Progenitor cell of endocrine pancreas (in vitro differentiated cells): ENCODE data around the gene ADAM8. TPM values are rescaled to one million over a fixed set of nuclear protein-coding genes. Genes with fewer than 3 reads are reported as not detected.

Source experiments
- DNase-seq: peaks from one replicate; pipeline ENCODE4 v3.0.0; 2021; ENCODE audit warnings: low spot score; ENCODE audit not compliant: unreplicated experiment
- H3K27ac Mint-ChIP-seq: 2 replicates; pipeline ENCODE4 v1.8.0; 2021; ENCODE audit warnings: mild to moderate bottlenecking, moderate library complexity, mixed read lengths
- H3K27me3 Mint-ChIP-seq: 2 replicates; pipeline ENCODE4 v1.8.0; 2021; ENCODE audit warnings: mixed read lengths
- H3K36me3 Mint-ChIP-seq: 2 replicates; pipeline ENCODE4 v1.8.0; 2022; ENCODE audit warnings: mixed read lengths; ENCODE audit not compliant: insufficient read depth
- H3K4me1 Mint-ChIP-seq: 2 replicates; pipeline ENCODE4 v1.8.0; 2021; ENCODE audit warnings: low read depth, mixed read lengths
- H3K4me3 Mint-ChIP-seq: 2 replicates; pipeline ENCODE4 v1.8.0; 2021; ENCODE audit warnings: low read depth, mild to moderate bottlenecking, moderate library complexity, mixed read lengths
- H3K9me3 Mint-ChIP-seq: 2 replicates; pipeline ENCODE4 v1.8.0; 2021; ENCODE audit warnings: low read depth, mixed read lengths
- total RNA-seq: library from RNA; stranded (reverse); gene quantifications from 2 replicates; pipeline ENCODE4 v1.2.1, GENCODE V29; 2021
- TF ChIP-seq, protein P1 (sequence below): fragments of 200-600 bp; sonication (generic); IDR thresholded peaks from one replicate; pipeline ENCODE4 v1.5.0; 2021; ENCODE audit warnings: antibody characterized with exemption, mild to moderate bottlenecking; ENCODE audit not compliant: unreplicated experiment

Gene ADAM8
- total RNA-seq, 1 donor from 2014 or later = 16.3 TPM

DNA sequence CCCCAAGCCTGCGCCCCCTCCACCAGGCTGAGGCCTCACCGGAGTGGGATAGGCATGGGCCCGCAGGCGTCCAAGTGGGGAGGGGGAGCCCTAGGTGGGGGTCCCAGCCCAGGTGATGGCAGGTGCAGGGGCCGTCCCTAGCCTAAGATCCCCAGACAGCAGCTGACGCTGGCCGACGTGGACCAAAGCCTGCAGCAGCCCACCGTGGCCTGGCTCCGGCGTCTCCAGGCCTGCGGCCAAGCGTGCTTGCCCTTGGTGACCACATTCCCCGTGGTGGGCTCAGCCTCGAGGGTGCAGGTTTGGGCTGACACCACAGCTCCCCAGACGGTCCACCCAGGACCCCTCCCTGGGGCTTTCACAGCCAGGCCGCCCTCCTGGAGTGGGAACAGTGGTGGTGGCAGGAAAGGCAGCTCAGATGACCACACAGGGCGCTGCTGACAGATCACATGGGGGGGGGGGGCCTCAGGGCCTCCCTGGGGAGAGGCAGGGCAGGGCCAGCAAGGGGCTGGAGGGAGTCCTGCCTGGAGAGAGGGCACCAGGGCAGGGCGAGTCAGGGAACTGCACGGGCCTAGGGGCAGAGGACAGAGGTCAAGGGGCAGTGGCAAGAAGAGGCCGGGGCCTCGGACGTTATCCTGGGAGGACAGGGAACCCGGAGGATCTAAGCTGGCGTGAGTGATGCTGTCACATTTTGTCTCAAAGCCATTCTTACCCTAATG lies 767 bp upstream of the ADAM8 start:
- Mint-ChIP-seq H3K27ac (peak overlapping the region; percentile 96), H3K4me1 (peaks cover 24% of the 10 kb centered on the region), H3K4me3 (peak overlapping the region; percentile 19), H3K27me3 (no peaks in the 10 kb centered on the region), H3K9me3 (no peaks in the 10 kb centered on the region), H3K36me3 (no peaks in the 10 kb centered on the region)
- TF ChIP-seq, protein P1, sequence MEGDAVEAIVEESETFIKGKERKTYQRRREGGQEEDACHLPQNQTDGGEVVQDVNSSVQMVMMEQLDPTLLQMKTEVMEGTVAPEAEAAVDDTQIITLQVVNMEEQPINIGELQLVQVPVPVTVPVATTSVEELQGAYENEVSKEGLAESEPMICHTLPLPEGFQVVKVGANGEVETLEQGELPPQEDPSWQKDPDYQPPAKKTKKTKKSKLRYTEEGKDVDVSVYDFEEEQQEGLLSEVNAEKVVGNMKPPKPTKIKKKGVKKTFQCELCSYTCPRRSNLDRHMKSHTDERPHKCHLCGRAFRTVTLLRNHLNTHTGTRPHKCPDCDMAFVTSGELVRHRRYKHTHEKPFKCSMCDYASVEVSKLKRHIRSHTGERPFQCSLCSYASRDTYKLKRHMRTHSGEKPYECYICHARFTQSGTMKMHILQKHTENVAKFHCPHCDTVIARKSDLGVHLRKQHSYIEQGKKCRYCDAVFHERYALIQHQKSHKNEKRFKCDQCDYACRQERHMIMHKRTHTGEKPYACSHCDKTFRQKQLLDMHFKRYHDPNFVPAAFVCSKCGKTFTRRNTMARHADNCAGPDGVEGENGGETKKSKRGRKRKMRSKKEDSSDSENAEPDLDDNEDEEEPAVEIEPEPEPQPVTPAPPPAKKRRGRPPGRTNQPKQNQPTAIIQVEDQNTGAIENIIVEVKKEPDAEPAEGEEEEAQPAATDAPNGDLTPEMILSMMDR = no peak
- no peak for DNase-seq

DNA sequence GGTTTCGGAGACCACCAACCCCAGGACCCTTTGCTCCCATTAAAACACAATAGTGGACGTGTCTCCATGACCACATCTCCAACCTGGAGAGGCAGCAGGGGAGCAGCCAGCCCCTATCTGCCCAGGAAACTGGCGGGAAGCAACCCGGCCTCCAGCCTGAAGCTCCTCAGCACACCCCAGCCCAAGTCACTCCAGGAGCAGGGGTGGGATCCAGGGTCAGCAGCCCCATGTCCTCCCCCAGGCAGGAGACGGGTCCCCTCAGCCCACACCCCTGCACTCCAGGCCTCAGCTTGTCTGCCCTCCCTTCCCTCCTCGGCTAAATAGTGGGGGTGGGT lies 601 bp downstream of the ADAM8 start:
- no peaks in the 10 kb centered on the region for H3K36me3 Mint-ChIP-seq
- no peak for DNase-seq
- peaks cover 24% of the 10 kb centered on the region for H3K4me1 Mint-ChIP-seq
- H3K27me3 Mint-ChIP-seq = no peaks in the 10 kb centered on the region
- H3K4me3 Mint-ChIP-seq = peak overlapping the region; percentile 31
- no peak overlapping the region for H3K27ac Mint-ChIP-seq
- TF ChIP-seq, protein P1 = no peak
- no peaks in the 10 kb centered on the region for H3K9me3 Mint-ChIP-seq

DNA sequence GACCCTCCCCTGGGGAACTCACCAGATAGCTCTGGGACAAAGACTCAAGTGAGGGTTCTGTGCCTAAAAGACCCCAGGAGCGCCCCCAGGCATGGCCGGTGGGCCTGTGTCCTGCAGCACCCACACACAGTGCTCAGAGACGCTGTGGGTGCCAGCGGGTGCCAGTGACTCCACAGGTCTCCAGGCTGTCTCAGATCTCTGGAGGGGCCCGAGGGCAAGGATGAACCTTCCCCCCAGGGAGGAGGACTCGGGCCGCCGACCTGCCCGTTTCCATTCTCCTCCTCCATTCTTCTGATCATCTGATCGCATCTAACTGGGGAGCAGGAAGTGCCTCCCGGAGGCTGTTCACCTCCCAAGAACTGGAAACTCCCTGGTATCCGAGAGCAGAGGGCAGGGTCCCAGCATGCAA lies 980 bp downstream of the ADAM8 start:
- Mint-ChIP-seq H3K27me3 (no peaks in the 10 kb centered on the region), H3K9me3 (no peaks in the 10 kb centered on the region), H3K27ac (no peak overlapping the region), H3K36me3 (no peaks in the 10 kb centered on the region), H3K4me1 (peaks cover 24% of the 10 kb centered on the region), H3K4me3 (peak overlapping the region; percentile 31)
- TF ChIP-seq, protein P1 = no peak
- no peak for DNase-seq

DNA sequence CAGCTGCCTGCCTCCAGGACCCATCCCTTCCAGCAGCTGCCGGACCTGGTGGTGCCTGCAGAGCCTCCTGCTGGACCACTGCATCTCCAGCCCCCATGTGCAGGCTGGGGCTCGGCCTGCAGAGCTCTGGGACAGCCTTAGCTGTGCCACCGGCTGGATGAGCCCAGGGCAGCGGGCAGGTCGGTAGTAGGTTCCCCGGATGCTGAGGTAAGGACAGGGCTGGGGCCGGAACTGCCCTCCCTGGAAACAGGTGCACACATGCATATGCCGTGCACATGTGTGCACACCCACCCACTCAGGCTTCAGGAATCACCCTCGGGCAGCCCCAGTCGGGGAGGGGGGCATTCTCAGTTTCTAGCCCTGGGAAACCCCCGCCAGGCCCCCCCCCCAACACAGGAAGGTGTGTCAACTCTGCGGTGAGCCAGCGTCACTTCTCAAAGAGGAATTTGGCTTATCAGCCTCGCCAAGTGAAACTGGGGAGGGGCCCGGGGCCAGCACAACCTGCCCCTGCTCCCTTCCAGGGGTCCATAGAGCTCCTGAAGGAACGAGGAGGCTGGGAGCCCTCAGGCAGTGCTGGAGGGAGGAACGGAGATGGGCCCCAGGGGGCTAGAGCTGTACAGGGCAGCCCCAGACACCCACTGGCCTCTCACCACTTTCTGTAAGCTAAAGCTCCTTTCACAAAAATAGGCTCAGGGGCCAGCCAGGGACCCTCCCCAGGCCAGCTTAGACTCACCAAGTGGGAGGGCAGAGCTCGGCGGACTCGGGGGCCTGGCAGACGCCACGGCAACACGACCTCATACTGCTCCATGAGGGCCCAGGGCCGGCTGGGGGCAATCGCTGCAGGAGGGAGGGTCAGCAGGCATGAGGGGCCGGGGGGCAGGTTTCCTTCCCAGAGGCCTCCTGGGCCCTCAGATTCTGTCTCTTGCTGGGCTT lies 1.7 kb downstream of the ADAM8 start:
- no peak overlapping the region for H3K27ac Mint-ChIP-seq
- TF ChIP-seq, protein P1 = no peak
- H3K36me3 Mint-ChIP-seq = no peaks in the 10 kb centered on the region
- H3K4me3 Mint-ChIP-seq = no peak overlapping the region
- DNase-seq = no peak
- H3K27me3 Mint-ChIP-seq = no peaks in the 10 kb centered on the region
- H3K4me1 Mint-ChIP-seq = peaks cover 24% of the 10 kb centered on the region
- no peaks in the 10 kb centered on the region for H3K9me3 Mint-ChIP-seq

DNA sequence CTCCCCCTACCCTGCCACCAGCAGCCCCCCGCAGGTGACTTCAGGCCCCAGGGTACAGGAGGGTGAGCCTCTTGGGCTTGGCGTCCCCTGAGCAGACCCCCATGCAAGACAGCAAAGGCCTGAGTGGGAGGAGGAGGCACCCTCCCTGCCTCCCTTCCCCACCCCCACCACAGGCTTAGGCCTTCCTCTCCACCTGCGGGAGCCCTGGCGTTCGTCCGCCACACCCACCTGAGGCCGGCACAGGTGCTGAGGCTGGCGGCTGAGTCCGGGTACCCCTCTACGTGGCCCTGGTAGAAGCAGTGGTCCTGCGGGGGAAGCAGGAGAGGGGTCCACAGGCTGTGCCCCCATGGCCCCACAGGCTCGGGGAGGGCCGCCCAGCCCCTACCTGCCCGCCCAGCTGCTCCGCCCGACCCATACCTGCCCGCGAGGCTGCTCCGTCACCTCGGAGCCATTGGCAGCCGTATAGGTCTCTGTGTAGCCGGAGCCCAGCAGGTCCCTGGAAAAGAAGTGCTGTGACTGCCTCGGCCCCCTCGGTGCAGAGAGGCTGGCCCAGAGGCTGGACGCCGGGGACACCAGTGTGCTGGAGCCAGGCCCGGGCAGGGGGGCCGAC lies 3.0 kb downstream of the ADAM8 start:
- Mint-ChIP-seq H3K9me3 (no peaks in the 10 kb centered on the region), H3K27me3 (no peaks in the 10 kb centered on the region), H3K4me3 (no peak overlapping the region), H3K27ac (no peak overlapping the region), H3K4me1 (peaks cover 19% of the 10 kb centered on the region), H3K36me3 (no peaks in the 10 kb centered on the region)
- DNase-seq = no peak
- TF ChIP-seq, protein P1 = no peak
